GM10248 (cell line): Measurements from ENCODE around the gene COL15A1.

Experiments
- CTCF ChIA-PET: fragments of 300-600 bp; sonication (Branson Sonifier 250); formaldehyde crosslinking; extraction: SDS; loops from one replicate; lab custom pipeline; 2021; ENCODE audit warnings: antibody characterized with exemption; lab: Yijun Ruan, JAX
- POLR2A ChIA-PET: fragments of 350-650 bp; sonication (Branson Sonifier 250); formaldehyde crosslinking; extraction: SDS; loops from one replicate; lab custom pipeline; 2020; ENCODE audit warnings: antibody characterized with exemption; lab: Yijun Ruan, JAX
- DNase-seq: peaks from one replicate; pipeline ENCODE4 v3.0.0; 2012; ENCODE audit errors: extremely low spot score
- TF ChIP-seq, protein P1 (sequence below): IDR thresholded peaks from 2 replicates; pipeline ENCODE4 v1.5.1; 2012; ENCODE audit warnings: mild to moderate bottlenecking, low read depth; ENCODE audit errors: extremely low read depth, missing control alignments, control extremely low read depth

COL15A1 gene

GRCh38 chr9:99055384-99055783 lies 111.7 kb downstream of the COL15A1 start:
- POLR2A ChIA-PET, result no interaction called here
- TF ChIP-seq, protein P1, sequence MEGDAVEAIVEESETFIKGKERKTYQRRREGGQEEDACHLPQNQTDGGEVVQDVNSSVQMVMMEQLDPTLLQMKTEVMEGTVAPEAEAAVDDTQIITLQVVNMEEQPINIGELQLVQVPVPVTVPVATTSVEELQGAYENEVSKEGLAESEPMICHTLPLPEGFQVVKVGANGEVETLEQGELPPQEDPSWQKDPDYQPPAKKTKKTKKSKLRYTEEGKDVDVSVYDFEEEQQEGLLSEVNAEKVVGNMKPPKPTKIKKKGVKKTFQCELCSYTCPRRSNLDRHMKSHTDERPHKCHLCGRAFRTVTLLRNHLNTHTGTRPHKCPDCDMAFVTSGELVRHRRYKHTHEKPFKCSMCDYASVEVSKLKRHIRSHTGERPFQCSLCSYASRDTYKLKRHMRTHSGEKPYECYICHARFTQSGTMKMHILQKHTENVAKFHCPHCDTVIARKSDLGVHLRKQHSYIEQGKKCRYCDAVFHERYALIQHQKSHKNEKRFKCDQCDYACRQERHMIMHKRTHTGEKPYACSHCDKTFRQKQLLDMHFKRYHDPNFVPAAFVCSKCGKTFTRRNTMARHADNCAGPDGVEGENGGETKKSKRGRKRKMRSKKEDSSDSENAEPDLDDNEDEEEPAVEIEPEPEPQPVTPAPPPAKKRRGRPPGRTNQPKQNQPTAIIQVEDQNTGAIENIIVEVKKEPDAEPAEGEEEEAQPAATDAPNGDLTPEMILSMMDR, result no peak
- CTCF ChIA-PET, result interaction anchor here (1.0 to 2.0 kb wide), 5 partner anchors 10 to 86 kb away, joined by 3 to 7 read pairs (median 5); no protein-coding TSS in a partner anchor
- no peak for DNase-seq

DNA sequence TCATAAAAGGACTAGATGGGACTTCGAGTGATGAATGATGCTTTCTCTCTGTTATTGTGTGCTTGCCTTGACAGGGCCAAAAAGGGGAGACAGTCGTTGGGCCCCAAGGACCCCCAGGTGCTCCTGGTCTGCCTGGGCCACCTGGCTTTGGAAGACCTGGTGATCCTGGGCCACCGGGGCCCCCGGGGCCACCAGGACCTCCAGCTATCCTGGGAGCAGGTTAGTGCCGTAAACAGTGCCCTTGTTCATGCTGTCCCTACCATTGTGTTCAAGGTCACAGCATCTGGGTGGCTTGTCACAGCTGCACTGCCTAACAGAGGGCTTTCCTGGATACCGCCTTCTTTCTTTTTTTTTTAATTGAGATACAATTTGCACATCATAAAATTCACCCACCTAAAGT lies 112.5 kb downstream of the COL15A1 start:
- TF ChIP-seq, protein P1, result no peak
- ChIA-PET CTCF (interaction anchor here (2.0 kb wide), 1 partner anchor 80 kb away, joined by 6 read pairs; no protein-coding TSS in a partner anchor), POLR2A (no interaction called here)
- DNase-seq, result no peak

DNA sequence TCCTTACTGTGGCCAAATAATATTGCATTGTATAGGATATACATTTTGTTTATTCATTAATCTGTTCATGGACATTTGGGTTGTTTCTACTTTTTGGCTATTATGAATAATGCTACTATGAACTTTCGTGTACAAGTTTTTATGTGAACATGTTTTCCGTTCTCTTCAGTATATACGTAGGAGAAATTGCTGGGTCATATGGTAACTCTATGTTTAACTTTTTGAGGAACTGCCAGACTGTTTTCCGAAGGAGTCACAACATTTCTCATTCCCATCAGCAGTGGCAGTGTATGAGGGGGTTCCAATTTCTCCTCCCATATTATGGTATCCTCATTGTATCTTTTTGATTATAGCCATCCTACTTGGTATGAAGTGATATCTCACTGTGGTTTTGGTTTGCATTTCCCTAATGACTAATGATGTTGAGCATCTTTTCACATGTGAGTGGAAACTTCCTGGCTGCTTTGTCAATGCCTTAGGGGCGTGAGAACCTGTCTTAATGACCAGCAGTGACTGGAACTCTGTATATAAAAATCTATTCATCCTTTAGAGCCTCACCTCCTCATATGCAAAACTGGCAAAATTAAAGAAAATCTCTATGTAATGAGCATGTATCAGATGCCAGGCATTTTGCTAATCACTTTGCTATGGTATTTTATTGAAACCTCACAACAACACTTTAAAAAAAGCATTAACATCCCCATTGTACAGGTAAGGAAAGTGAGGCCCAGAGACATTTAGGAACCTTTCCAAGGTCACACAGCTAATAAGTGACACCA lies 113.4 kb downstream of the COL15A1 start:
- ChIA-PET POLR2A (no interaction called here), CTCF (interaction anchor here (0.6 to 1.1 kb wide), 2 partner anchors 59 to 61 kb away, joined by 3 to 4 read pairs; no protein-coding TSS in a partner anchor)
- TF ChIP-seq, protein P1, result no peak
- DNase-seq, result no peak

DNA sequence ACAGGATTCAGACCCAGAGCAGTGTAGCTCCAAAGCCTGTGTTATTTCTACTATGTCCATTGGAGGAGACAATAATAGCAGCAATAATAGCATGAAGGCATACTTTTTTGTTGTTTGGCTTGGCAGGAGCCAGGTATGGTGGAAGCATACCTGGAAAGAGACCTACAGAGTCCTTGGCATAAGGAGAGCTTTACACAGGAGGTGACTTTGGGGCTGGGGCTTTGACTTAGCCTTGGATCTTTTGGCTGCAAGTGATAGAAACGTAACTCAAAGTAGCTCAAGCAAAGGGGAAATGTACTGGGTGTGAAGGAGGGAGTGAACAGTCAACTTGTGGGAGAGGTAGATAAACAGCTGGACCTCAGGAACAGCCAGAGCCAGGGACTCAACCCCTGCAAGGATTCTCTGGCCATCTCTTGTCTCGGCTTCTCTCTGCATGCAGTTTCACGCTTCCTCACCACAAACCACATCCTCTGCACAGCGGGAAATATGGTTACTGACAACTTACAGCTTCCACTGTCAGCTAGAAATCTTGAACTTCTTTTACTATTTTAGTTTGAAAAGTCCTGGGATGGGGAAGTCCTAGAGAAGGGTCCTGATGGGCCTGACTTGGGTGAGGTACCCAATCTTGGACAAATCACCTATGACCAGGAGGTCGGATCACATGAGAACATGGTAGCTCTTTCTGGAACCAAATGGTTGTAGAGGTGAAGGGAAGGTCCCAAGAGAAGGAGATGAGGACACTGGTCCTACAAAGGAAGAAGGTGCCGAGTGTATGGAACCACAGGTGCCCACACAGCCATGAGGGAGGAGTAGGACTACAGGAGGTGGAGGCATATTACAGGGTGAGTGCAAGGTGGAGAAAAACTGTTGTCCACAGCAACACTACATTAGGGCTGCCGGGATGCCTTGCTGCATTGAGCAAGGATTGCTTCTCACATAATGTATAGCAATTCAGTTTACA lies 114.2 kb downstream of the COL15A1 start:
- ChIA-PET POLR2A (no interaction called here), CTCF (interaction anchor here (0.6 to 1.4 kb wide), 5 partner anchors 12 to 206 kb away, joined by 3 to 4 read pairs (median 3); no protein-coding TSS in a partner anchor)
- DNase-seq, result peak; percentile 57
- TF ChIP-seq, protein P1, result no peak

- peak; percentile 72 for DNase-seq
- ChIA-PET CTCF (interaction anchor here (1.1 to 1.4 kb wide), 7 partner anchors 14 to 207 kb away, joined by 3 to 4 read pairs (median 3); no protein-coding TSS in a partner anchor), POLR2A (no interaction called here)
- TF ChIP-seq, protein P1, result no peak
These were observed 115.5 kb downstream of the COL15A1 start for GRCh38 chr9:99058964-99059921.
